Chondrocyte (in vitro differentiated cells): ENCODE data around the gene RGS3. TPM values are rescaled to one million over a fixed set of nuclear protein-coding genes. Genes with fewer than 3 reads are reported as not detected.

Experiments
- DNase-seq: peaks from one replicate; pipeline ENCODE4 v3.0.0; 2021; ENCODE audit warnings: mixed read lengths, low spot score
- H3K27ac Mint-ChIP-seq: one replicate; pipeline ENCODE4 v1.8.0; 2021; ENCODE audit warnings: mild to moderate bottlenecking, moderate library complexity, mixed read lengths; ENCODE audit not compliant: unreplicated experiment
- H3K27me3 Mint-ChIP-seq: 2 replicates; pipeline ENCODE4 v1.8.0; 2021; ENCODE audit warnings: low read depth, mixed read lengths
- H3K36me3 Mint-ChIP-seq: 2 replicates; pipeline ENCODE4 v1.8.0; 2021; ENCODE audit warnings: low read depth, mixed read lengths
- H3K4me1 Mint-ChIP-seq: 2 replicates; pipeline ENCODE4 v1.8.0; 2021; ENCODE audit warnings: low read depth, mild to moderate bottlenecking, mixed read lengths
- H3K4me3 Mint-ChIP-seq: one replicate; pipeline ENCODE4 v1.8.0; 2021; ENCODE audit warnings: mild to moderate bottlenecking, moderate library complexity, mixed read lengths; ENCODE audit not compliant: unreplicated experiment
- H3K9me3 Mint-ChIP-seq: 2 replicates; pipeline ENCODE4 v1.8.0; 2021; ENCODE audit warnings: low read depth, mixed read lengths
- CTCF ChIP-seq: fragments of 200-600 bp; sonication (generic); IDR thresholded peaks from 2 replicates; pipeline ENCODE4 v1.5.0; 2021; ENCODE audit warnings: antibody characterized with exemption, mild to moderate bottlenecking, moderate library complexity
- total RNA-seq: library from RNA; stranded (reverse); gene quantifications from 3 replicates; pipeline ENCODE4 v1.2.1, GENCODE V29; 2021

RGS3 gene
- total RNA-seq, 1 donor from 2014 or later = 55.2 TPM

- TF ChIP-seq CTCF = no peak
- no peak for DNase-seq
- Mint-ChIP-seq H3K9me3 (no peaks in the 10 kb centered on the region), H3K27ac (no peak overlapping the region), H3K36me3 (no peaks in the 10 kb centered on the region), H3K4me1 (peaks cover 52% of the 10 kb centered on the region), H3K4me3 (no peak overlapping the region), H3K27me3 (no peaks in the 10 kb centered on the region)
Observed at GRCh38 chr9:113525831-113526230, 62.3 kb downstream of the RGS3 start.

GRCh38 chr9:113526231-113526746 lies 62.8 kb downstream of the RGS3 start:
- DNase-seq = no peak
- no peak for TF ChIP-seq CTCF
- Mint-ChIP-seq H3K9me3 (no peaks in the 10 kb centered on the region), H3K4me3 (no peak overlapping the region), H3K27ac (no peak overlapping the region), H3K36me3 (no peaks in the 10 kb centered on the region), H3K4me1 (peaks cover 50% of the 10 kb centered on the region), H3K27me3 (no peaks in the 10 kb centered on the region)

- Mint-ChIP-seq H3K36me3 (no peaks in the 10 kb centered on the region), H3K4me3 (no peak overlapping the region), H3K27me3 (no peaks in the 10 kb centered on the region), H3K27ac (no peak overlapping the region), H3K9me3 (no peaks in the 10 kb centered on the region), H3K4me1 (peaks cover 45% of the 10 kb centered on the region)
- DNase-seq = no peak
- TF ChIP-seq CTCF = no peak
Observed at GRCh38 chr9:113526841-113527240, 63.3 kb downstream of the RGS3 start.

- TF ChIP-seq CTCF = no peak
- Mint-ChIP-seq H3K9me3 (no peaks in the 10 kb centered on the region), H3K4me1 (peaks cover 32% of the 10 kb centered on the region), H3K27me3 (no peaks in the 10 kb centered on the region), H3K36me3 (no peaks in the 10 kb centered on the region), H3K27ac (no peak overlapping the region), H3K4me3 (no peak overlapping the region)
- DNase-seq = no peak
Observed at GRCh38 chr9:113528088-113528487, 64.6 kb downstream of the RGS3 start.

- no peaks in the 10 kb centered on the region for H3K36me3 Mint-ChIP-seq
- DNase-seq = no peak
- peaks cover 27% of the 10 kb centered on the region for H3K4me1 Mint-ChIP-seq
- no peak for TF ChIP-seq CTCF
- H3K4me3 Mint-ChIP-seq = no peak overlapping the region
- H3K9me3 Mint-ChIP-seq = no peaks in the 10 kb centered on the region
- H3K27ac Mint-ChIP-seq = no peak overlapping the region
- H3K27me3 Mint-ChIP-seq = no peaks in the 10 kb centered on the region
Observed at GRCh38 chr9:113528811-113529210, 65.3 kb downstream of the RGS3 start.
